AG04450 (cell line): ENCODE measurements around the gene TADA1. TPM values are rescaled to one million over a fixed set of nuclear protein-coding genes. Genes with fewer than 3 reads are reported as not detected.

Source experiments
- CTCF ChIA-PET: fragments of 300-600, 350-600 bp; formaldehyde crosslinking; extraction: SDS; loops from one replicate; lab custom pipeline; 2022; ENCODE audit warnings: antibody characterized with exemption, inconsistent platforms; lab: Charles Lee
- POLR2A ChIA-PET: fragments of 350-600 bp; formaldehyde crosslinking; extraction: SDS; loops from one replicate; lab custom pipeline; 2021; ENCODE audit warnings: antibody characterized with exemption, inconsistent platforms; lab: Yijun Ruan, JAX
- DNase-seq: peaks from one replicate; pipeline ENCODE4 v3.0.0-alpha.2; 2011; ENCODE audit warnings: low read depth, low spot score
- H3K27ac ChIP-seq: one replicate; pipeline ENCODE4 v1.5.1; 2012; ENCODE audit warnings: low read depth, low read length, control low read depth
- H3K27me3 ChIP-seq: one replicate; pipeline ENCODE4 v1.6.0; 2012; ENCODE audit warnings: low read length; ENCODE audit not compliant: control insufficient read depth, insufficient read depth
- H3K4me3 ChIP-seq: 2 replicates; pipeline ENCODE4 v1.5.1; 2011; ENCODE audit warnings: mild to moderate bottlenecking, low read depth, low read length, control low read depth
- H3K9me3 ChIP-seq: 2 replicates; pipeline ENCODE4 v1.5.1; 2012; ENCODE audit warnings: low read length; ENCODE audit not compliant: control insufficient read depth, insufficient read depth
- CTCF ChIP-seq: IDR thresholded peaks from 2 replicates; pipeline ENCODE4 v1.5.1; 2011; ENCODE audit warnings: low read depth, low read length, control low read depth, inconsistent platforms
- polyA plus RNA-seq: library from polyadenylated mRNA; depleted of rRNA; stranded (reverse); fragments of >200 nt; gene quantifications from 2 replicates; pipeline ENCODE4 v1.2.3, GENCODE V29; 2011

TADA1 gene
- polyA plus RNA-seq, 1 experiment: 13.3 TPM

GRCh38 chr1:166874464-166874863, 1.6 kb downstream of the TADA1 start:
- Histone ChIP-seq H3K4me3 (no peak overlapping the region), H3K27ac (no peak overlapping the region), H3K9me3 (no peaks in the 10 kb centered on the region; the same call in 1 of the 2 replicates), H3K27me3 (no peaks in the 10 kb centered on the region)
- CTCF ChIA-PET: no interaction called here
- POLR2A ChIA-PET: no interaction called here
- no peak for DNase-seq
- no peak for TF ChIP-seq CTCF

GRCh38 chr1:166870584-166870983, 5.5 kb downstream of the TADA1 start:
- H3K27me3 ChIP-seq: no peaks in the 10 kb centered on the region
- no peak for TF ChIP-seq CTCF
- ChIA-PET CTCF (no interaction called here), POLR2A (no interaction called here)
- no peaks in the 10 kb centered on the region for H3K9me3 ChIP-seq
- no peak for DNase-seq
- no peak overlapping the region for H3K4me3 ChIP-seq
- H3K27ac ChIP-seq: no peak overlapping the region

GRCh38 chr1:166869318-166870099, 6.6 kb downstream of the TADA1 start:
- no peak for DNase-seq
- no peak for TF ChIP-seq CTCF
- ChIA-PET CTCF (interaction anchor here (0.7 to 1.9 kb wide), 4 partner anchors 41 to 955 kb away, joined by 3 to 6 read pairs (median 4); partner anchors contain the start of gene POU2F1), POLR2A (no interaction called here)
- no peaks in the 10 kb centered on the region for H3K27me3 ChIP-seq
- no peaks in the 10 kb centered on the region for H3K9me3 ChIP-seq
- H3K27ac ChIP-seq: no peak overlapping the region
- H3K4me3 ChIP-seq: no peak overlapping the region

- Histone ChIP-seq H3K4me3 (no peak overlapping the region), H3K27ac (no peak overlapping the region), H3K27me3 (no peaks in the 10 kb centered on the region), H3K9me3 (no peaks in the 10 kb centered on the region)
- CTCF ChIA-PET: interaction anchor here (0.8 to 1.9 kb wide), 4 partner anchors 42 to 352 kb away, joined by 3 to 6 read pairs (median 4); partner anchors contain the start of gene POU2F1
- no peak for TF ChIP-seq CTCF
- DNase-seq: no peak
- POLR2A ChIA-PET: no interaction called here
These were observed 7.4 kb downstream of the TADA1 start for GRCh38 chr1:166868639-166869038.

GRCh38 chr1:166865926-166866325, 10.1 kb downstream of the TADA1 start:
- H3K9me3 ChIP-seq: no peaks in the 10 kb centered on the region
- H3K27ac ChIP-seq: no peak overlapping the region
- CTCF ChIA-PET: interaction anchor here (0.8 kb wide), 1 partner anchor 27 kb away, joined by 3 read pairs; the partner anchor contains the start of gene POGK
- TF ChIP-seq CTCF: no peak
- no peak for DNase-seq
- H3K4me3 ChIP-seq: no peak overlapping the region
- POLR2A ChIA-PET: no interaction called here
- H3K27me3 ChIP-seq: no peaks in the 10 kb centered on the region
